Body of pancreas (tissue), 4 donors: ENCODE results near the gene SLC6A9.

Source experiments
- POLR2A ChIP-seq, 3 donors: fragments of 450-650 bp; IDR thresholded peaks; one replicate each; pipeline ENCODE4 v1.6.1; 2016; ENCODE audit warnings: antibody characterized with exemption in 3 of 3, mild to moderate bottlenecking in 2 of 3
- TF ChIP-seq, protein P1 (sequence below), 7 experiments: fragments of 450-650 bp in 4 of 7; fragments of 200-600 bp in 3 of 7; sonication (generic) in 3 of 7; IDR thresholded peaks; one replicate each; pipeline ENCODE4 v1.5.1; 2016 to 2019; ENCODE audit warnings: antibody characterized with exemption in 7 of 7

GRCh38 chr1:43970911-43971310 lies 60.4 kb downstream of the SLC6A9 start:
- TF ChIP-seq, protein P1, sequence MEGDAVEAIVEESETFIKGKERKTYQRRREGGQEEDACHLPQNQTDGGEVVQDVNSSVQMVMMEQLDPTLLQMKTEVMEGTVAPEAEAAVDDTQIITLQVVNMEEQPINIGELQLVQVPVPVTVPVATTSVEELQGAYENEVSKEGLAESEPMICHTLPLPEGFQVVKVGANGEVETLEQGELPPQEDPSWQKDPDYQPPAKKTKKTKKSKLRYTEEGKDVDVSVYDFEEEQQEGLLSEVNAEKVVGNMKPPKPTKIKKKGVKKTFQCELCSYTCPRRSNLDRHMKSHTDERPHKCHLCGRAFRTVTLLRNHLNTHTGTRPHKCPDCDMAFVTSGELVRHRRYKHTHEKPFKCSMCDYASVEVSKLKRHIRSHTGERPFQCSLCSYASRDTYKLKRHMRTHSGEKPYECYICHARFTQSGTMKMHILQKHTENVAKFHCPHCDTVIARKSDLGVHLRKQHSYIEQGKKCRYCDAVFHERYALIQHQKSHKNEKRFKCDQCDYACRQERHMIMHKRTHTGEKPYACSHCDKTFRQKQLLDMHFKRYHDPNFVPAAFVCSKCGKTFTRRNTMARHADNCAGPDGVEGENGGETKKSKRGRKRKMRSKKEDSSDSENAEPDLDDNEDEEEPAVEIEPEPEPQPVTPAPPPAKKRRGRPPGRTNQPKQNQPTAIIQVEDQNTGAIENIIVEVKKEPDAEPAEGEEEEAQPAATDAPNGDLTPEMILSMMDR (IDR thresholded peaks at IDR 0.05): no peak
- no peak for TF ChIP-seq POLR2A (IDR thresholded peaks at IDR 0.05)
